Activated naive CD4-positive, alpha-beta T cell treated with anti-CD3 and anti-CD28 coated beads, Interleukin-2, amount 50 U/mL, for 72 hours (primary cell): ENCODE measurements around the gene KRT20. TPM values are rescaled to one million over a fixed set of nuclear protein-coding genes. Genes with fewer than 3 reads are reported as not detected.

ENCODE experiments used
- ATAC-seq, 2 donors: fragments of 150-1000 bp; cut with Tn5 transposase; 2 replicates each; pipeline ENCODE4 v1.10.0; 2021; ENCODE audit warnings: mild to moderate bottlenecking in 2 of 2, moderate library complexity in 2 of 2
- DNase-seq, 2 donors: peaks; one replicate each; pipeline ENCODE4 v3.0.0; 2021 to 2022; ENCODE audit warnings: low spot score in 2 of 2
- H3K27ac Mint-ChIP-seq, 2 donors: one replicate each; pipeline ENCODE4 v1.8.0; 2022; ENCODE audit warnings: mild to moderate bottlenecking in 2 of 2, mixed read lengths in 2 of 2
- H3K36me3 Mint-ChIP-seq, 2 donors: one replicate each; pipeline ENCODE4 v1.8.0; 2022; ENCODE audit warnings: mixed read lengths in 2 of 2
- H3K9me3 Mint-ChIP-seq, 2 donors: one replicate each; pipeline ENCODE4 v1.8.0; 2022; ENCODE audit warnings: mixed read lengths in 2 of 2
- total RNA-seq, 2 donors: library from RNA; stranded (reverse); gene quantifications; one replicate each; pipeline ENCODE4 v1.2.3, GENCODE V29; 2022

The KRT20 gene
- total RNA-seq, 2 donors from 2014 or later: not detected

DNA sequence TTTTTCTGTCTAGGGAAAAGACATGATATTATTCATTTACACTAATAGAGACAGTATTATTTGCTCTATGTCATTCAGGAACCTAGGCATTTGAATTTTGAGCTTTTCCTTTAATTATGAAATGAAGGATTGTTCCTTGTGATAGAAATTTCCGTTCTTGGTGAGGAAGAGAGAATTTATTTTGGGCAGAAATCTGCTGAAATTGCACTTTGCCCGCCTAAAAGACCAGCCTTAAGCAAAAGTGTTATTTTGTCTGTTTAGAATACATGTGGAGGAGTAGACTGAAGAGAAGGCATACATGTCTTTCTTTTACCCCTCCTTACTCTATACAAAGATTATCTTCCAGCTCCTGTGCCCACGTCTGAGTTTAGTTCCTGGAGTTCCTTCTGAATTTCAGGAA is 45.8 kb downstream of the KRT20 start:
- ATAC-seq: no peak
- Mint-ChIP-seq H3K36me3 (no peaks in the 10 kb centered on the region), H3K27ac (no peak overlapping the region), H3K9me3 (no peaks in the 10 kb centered on the region)
- no peak for DNase-seq

GRCh38 chr17:40836020-40836419 is 49.0 kb downstream of the KRT20 start:
- Mint-ChIP-seq H3K27ac (no peak overlapping the region), H3K9me3 (no peaks in the 10 kb centered on the region), H3K36me3 (no peaks in the 10 kb centered on the region)
- ATAC-seq (no peak), DNase-seq (no peak)

DNA sequence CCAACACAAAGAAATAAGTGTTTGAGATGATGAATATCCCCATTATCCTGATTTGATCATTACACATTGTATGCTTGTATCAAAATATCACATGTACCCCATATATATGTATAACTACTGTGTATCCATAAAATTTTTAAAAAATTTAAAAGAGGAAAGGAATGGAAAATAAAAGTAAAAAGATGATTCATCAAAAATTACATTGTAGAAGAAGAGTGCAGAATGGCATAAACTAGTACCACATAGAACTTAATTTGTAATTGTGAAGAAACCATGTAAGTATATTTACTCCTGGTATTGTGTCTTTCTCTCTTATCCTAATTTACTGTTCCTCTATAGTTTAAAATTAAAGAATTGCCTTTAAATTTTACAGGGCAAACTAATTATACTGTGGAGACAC is 51.2 kb downstream of the KRT20 start:
- peak overlapping the region in 1 of 2 donors; percentile 39 for H3K27ac Mint-ChIP-seq
- ATAC-seq: no peak

DNA sequence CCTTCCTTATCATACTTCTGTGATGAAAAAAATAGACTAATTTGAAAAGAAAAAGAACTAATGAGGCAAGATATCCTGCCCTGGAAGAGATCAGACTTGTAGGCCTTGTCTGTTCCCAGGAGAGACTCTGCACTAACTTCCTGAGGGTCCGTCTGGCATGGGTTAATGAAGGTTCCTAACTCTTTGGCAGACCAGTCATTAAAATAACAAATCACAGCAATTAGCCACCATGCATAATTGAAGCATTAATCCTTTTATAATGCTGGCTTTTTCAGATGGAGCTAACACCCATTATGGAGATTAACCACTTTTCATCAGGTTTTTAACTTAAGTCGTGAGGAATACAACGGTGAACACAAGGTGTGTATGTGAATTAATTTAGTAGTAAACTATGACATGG is 52.2 kb downstream of the KRT20 start:
- Mint-ChIP-seq H3K27ac (no peak overlapping the region), H3K9me3 (no peaks in the 10 kb centered on the region), H3K36me3 (no peaks in the 10 kb centered on the region)
- ATAC-seq (no peak), DNase-seq (no peak)

More for the DNA sequence above, 51.2 kb downstream of the KRT20 start:
- Mint-ChIP-seq H3K36me3 (no peaks in the 10 kb centered on the region), H3K9me3 (no peaks in the 10 kb centered on the region)
- DNase-seq: no peak

DNA sequence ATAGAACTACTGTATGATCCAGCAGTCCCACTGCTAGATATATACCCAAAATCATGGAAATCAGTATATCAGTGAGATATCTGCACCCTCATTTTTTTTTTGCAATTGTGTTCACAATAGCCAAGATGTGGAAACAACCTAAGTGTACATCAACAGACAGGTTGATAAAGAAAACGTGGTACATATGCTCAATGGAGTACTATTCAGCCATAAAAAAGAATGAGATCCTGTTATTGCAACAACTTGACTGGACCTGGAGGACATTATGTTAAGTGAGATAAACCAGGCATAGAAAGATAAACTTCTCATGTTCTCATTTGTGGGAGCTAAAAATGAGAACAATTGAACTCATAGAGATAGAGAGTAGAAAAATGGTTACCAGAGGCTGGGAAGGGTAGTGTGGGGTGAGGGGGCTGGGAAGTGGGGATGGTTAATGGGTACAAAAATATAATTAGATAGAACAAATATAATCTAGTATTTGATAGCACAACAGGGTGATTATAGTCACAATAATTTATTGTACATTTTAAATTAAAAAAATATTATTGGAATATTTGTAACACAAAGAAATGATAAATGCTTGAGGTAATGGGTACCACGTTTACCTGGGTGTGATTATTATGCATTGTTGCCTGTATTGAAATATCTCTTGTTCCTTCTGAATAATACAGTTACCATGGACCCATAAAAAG is 54.8 kb downstream of the KRT20 start:
- H3K9me3 Mint-ChIP-seq: no peaks in the 10 kb centered on the region
- DNase-seq: no peak
- H3K27ac Mint-ChIP-seq: no peak overlapping the region

DNA sequence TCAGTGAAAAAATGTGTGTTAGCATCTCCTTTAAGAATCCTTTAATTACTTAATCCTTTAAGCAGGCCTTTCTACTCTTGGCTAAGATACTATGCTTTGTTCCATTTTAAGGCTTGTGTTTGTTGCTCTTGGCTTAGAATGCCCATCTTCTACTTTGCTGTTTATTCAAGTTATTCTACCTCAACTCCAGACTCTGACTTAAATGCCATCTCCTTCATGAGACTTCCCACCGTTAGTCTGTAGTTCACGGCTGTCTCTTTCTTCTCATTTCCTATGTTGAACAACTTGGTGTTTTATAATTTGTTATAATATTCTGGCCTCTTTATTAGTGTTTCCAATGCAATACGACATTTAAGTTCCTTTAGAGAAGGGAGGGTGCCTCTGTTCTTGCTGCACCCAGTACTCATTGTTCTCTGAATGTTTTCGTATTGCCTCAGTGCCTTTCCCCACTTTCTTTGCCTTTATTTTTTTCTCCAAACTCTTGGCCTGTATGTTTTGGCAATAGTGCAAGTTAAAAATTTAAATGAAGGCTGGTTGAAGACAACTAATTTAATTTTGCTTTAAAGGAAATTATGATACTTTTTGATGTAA is 56.5 kb downstream of the KRT20 start:
- no peak for DNase-seq
- H3K36me3 Mint-ChIP-seq: no peaks in the 10 kb centered on the region
- no peak for ATAC-seq
- H3K27ac Mint-ChIP-seq: no peak overlapping the region
- no peaks in the 10 kb centered on the region for H3K9me3 Mint-ChIP-seq

More for the DNA sequence above, 54.8 kb downstream of the KRT20 start:
- no peak for ATAC-seq
- no peaks in the 10 kb centered on the region for H3K36me3 Mint-ChIP-seq

DNA sequence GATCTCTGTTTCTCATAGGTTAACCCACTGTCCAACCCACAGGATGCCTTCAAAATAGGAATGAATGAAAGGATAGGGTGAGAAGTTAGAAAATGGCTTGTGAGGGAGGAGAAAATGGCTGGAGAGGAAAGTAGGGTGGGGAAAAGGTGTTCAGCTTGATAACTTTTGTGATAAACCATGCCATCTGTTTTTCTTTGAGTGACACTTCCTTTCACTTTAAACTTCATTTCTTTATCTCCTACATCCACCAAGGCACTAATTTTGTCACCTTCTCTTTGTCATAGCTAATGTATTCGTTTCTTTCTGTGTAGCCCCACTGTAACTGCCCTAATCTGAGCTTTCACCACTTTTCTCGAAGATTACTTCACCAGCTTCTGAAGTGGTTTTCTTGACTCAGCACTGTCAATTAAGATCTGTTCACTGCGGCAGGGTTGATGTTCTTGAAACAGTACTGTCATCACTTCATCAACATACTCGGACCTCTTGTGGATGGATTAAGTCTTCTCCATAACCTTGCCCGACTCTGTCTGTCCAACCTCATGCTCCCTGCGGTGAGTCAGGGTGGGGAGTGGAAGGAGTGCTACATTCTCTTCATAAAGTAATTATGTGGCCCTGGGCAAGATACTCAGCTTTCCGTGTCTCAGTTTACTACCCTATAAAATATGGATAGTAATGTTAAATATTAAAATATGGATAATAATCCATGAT is 57.1 kb downstream of the KRT20 start:
- no peaks in the 10 kb centered on the region for H3K9me3 Mint-ChIP-seq
- ATAC-seq: peak; percentile 70 to 97
- H3K36me3 Mint-ChIP-seq: no peaks in the 10 kb centered on the region
- peak overlapping the region; percentile 22 to 69 for H3K27ac Mint-ChIP-seq
- DNase-seq: no peak

Other genes starting within 250 kb of the KRT20 start
- 10 to 100 TPM; 85.6 to 93.9 TPM for gene SMARCE1, start 237.4 kb downstream of the KRT20 start, total RNA-seq
- gene KRT222, start 220.1 kb downstream of the KRT20 start, total RNA-seq: not detected
- not detected for gene KRT24, start 181.5 kb downstream of the KRT20 start, total RNA-seq
- not detected for gene KRT25, start 129.9 kb downstream of the KRT20 start, total RNA-seq
- gene KRT26, start 113.0 kb downstream of the KRT20 start, total RNA-seq: not detected
- gene KRT27, start 102.7 kb downstream of the KRT20 start, total RNA-seq: not detected
- not detected for gene KRT28, start 85.3 kb downstream of the KRT20 start, total RNA-seq
- 10 to 100 TPM; 28.2 to 33.2 TPM for gene KRT10, start 62.6 kb downstream of the KRT20 start, total RNA-seq
- not detected for gene KRT12, start 18.0 kb downstream of the KRT20 start, total RNA-seq
- gene KRT23, start 52.4 kb upstream of the KRT20 start, total RNA-seq: not detected
- gene KRT39, start 81.7 kb upstream of the KRT20 start, total RNA-seq: not detected
- gene KRT40, start 99.1 kb upstream of the KRT20 start, total RNA-seq: not detected
- not detected for gene KRTAP3-3, start 108.9 kb upstream of the KRT20 start, total RNA-seq
- gene KRTAP3-2, start 114.7 kb upstream of the KRT20 start, total RNA-seq: not detected
- not detected for gene KRTAP3-1, start 123.9 kb upstream of the KRT20 start, total RNA-seq
- not detected for gene KRTAP1-5, start 142.0 kb upstream of the KRT20 start, total RNA-seq
- gene KRTAP1-4, start 145.0 kb upstream of the KRT20 start, total RNA-seq: not detected
- not detected for gene KRTAP1-3, start 149.6 kb upstream of the KRT20 start, total RNA-seq
- not detected for gene KRTAP1-1, start 156.2 kb upstream of the KRT20 start, total RNA-seq
- not detected for gene KRTAP2-1, start 162.1 kb upstream of the KRT20 start, total RNA-seq
- gene KRTAP2-2, start 170.0 kb upstream of the KRT20 start, total RNA-seq: not detected
- gene KRTAP2-3, start 174.9 kb upstream of the KRT20 start, total RNA-seq: not detected
- not detected for gene KRTAP2-4, start 180.6 kb upstream of the KRT20 start, total RNA-seq
- gene KRTAP4-7, start 198.9 kb upstream of the KRT20 start, total RNA-seq: not detected
- gene KRTAP4-8, start 212.9 kb upstream of the KRT20 start, total RNA-seq: not detected
- gene KRTAP4-16, start 217.0 kb upstream of the KRT20 start, total RNA-seq: not detected
- not detected for gene KRTAP4-9, start 220.1 kb upstream of the KRT20 start, total RNA-seq
- gene KRTAP4-11, start 233.1 kb upstream of the KRT20 start, total RNA-seq: not detected
- gene KRTAP4-12, start 238.9 kb upstream of the KRT20 start, total RNA-seq: not detected